ENCODE measurements around the gene HMG20A. TPM values are rescaled to one million over a fixed set of nuclear protein-coding genes. Genes with fewer than 3 reads are reported as not detected.

HMG20A gene
- total RNA-seq, 1 donor from 2014 or later = 20.7 TPM

GRCh38 chr15:77532846-77533245 lies 112.2 kb downstream of the HMG20A start:
- DNase-seq (ENCODE audit: low spot score) = no peak

GRCh38 chr15:77533578-77534430 lies 113.1 kb downstream of the HMG20A start:
- no peak for DNase-seq (ENCODE audit: low spot score)

Other genes starting within 250 kb of the HMG20A start
- 83.4 TPM for gene PEAK1, start 784 bp upstream of the HMG20A start, total RNA-seq
- 1.6 TPM for gene LINGO1, start 212.0 kb downstream of the HMG20A start, total RNA-seq